SK-N-SH (cell line): ENCODE data around the gene MAN1A2. TPM values are rescaled to one million over a fixed set of nuclear protein-coding genes. Genes with fewer than 3 reads are reported as not detected.
"Not testable (repeated sequence)": the region's sequence is repeated elsewhere in the genome, so short reads cannot be mapped to it uniquely, and the experiment has no call there.

Source experiments
- CTCF ChIA-PET: fragments of 300-600, 350-600 bp; formaldehyde crosslinking; extraction: SDS; loops from one replicate; lab custom pipeline; 2021; lab: Yijun Ruan, JAX
- POLR2A ChIA-PET: fragments of 350-600 bp; sonication (Branson Sonifier 250); formaldehyde crosslinking; extraction: SDS; loops from one replicate; lab custom pipeline; 2020; ENCODE audit warnings: antibody characterized with exemption, inconsistent platforms; lab: Yijun Ruan, JAX
- DNase-seq: peaks from one replicate; pipeline ENCODE4 v3.0.0; 2012
- H2AFZ ChIP-seq: fragments of 200-600 bp; sonication (generic); 2 replicates; pipeline ENCODE4 v1.8.1; 2016; ENCODE audit warnings: antibody characterized with exemption, mild to moderate bottlenecking, low read depth
- H3F3A ChIP-seq: fragments of 200-600 bp; sonication (generic); replicated peaks from 2 replicates; pipeline ENCODE3; 2016; ENCODE audit warnings: antibody characterized with exemption, mild to moderate bottlenecking; ENCODE audit not compliant: insufficient read depth
- H3K27ac ChIP-seq, 2 experiments: fragments of 200-500 bp in 1 of 2; fragments of 200-600 bp in 1 of 2; sonication (Bioruptor generic) in 1 of 2; sonication (generic), shearing (Covaris generic) in 1 of 2; 2 replicates each; pipeline versions ENCODE4 v1.5.1 to v1.6.1; 2014 to 2016; ENCODE audit warnings: low read depth in 2 of 2, inconsistent platforms in 1 of 2, low read length in 1 of 2, mild to moderate bottlenecking in 1 of 2, mixed read lengths in 1 of 2
- H3K27me3 ChIP-seq: fragments of 200-600 bp; sonication (generic), shearing (Covaris generic); 2 replicates; pipeline ENCODE4 v1.6.1; 2016; ENCODE audit warnings: mixed run types; ENCODE audit not compliant: insufficient read depth
- H3K36me3 ChIP-seq, 2 experiments: fragments of 200-500 bp in 1 of 2; fragments of 200-600 bp in 1 of 2; sonication (Bioruptor generic) in 1 of 2; sonication (generic) in 1 of 2; replicated peaks in 1 of 2; 2 replicates each; pipeline versions ENCODE3 to v1.5.1; 2014 to 2016; ENCODE audit warnings: low read length in 1 of 2, mild to moderate bottlenecking in 1 of 2; ENCODE audit not compliant: insufficient read depth in 2 of 2, control insufficient read depth in 1 of 2
- H3K4me1 ChIP-seq, 2 experiments: fragments of 200-500 bp in 1 of 2; fragments of 200-600 bp in 1 of 2; sonication (Bioruptor generic) in 1 of 2; sonication (generic), shearing (Covaris generic) in 1 of 2; 2 replicates each; pipeline versions ENCODE4 v1.5.1 to v1.6.1; 2014 to 2016; ENCODE audit warnings: low read depth in 1 of 2, low read length in 1 of 2, mixed run types in 1 of 2; ENCODE audit not compliant: insufficient read depth in 2 of 2, control insufficient read depth in 1 of 2
- H3K4me2 ChIP-seq: fragments of 200-600 bp; sonication (generic), shearing (Covaris generic); 2 replicates; pipeline ENCODE4 v1.6.1; 2017; ENCODE audit warnings: mixed run types
- H3K4me3 ChIP-seq, 2 experiments: fragments of 200-500 bp in 1 of 2; fragments of 200-600 bp in 1 of 2; sonication (Bioruptor generic) in 1 of 2; sonication (generic), shearing (Covaris generic) in 1 of 2; 2 replicates each; pipeline versions ENCODE4 v1.5.1 to v1.8.1; 2014 to 2016; ENCODE audit warnings: low read depth in 2 of 2, inconsistent platforms in 1 of 2, low read length in 1 of 2, mild to moderate bottlenecking in 1 of 2, mixed read lengths in 1 of 2, moderate library complexity in 1 of 2
- H3K79me2 ChIP-seq: fragments of 200-600 bp; sonication (generic); 2 replicates; pipeline ENCODE4 v1.8.1; 2017; ENCODE audit warnings: mild to moderate bottlenecking; ENCODE audit not compliant: insufficient read depth
- H3K9ac ChIP-seq: fragments of 200-600 bp; sonication (generic); 2 replicates; pipeline ENCODE4 v1.6.1; 2017; ENCODE audit warnings: mixed run types
- H3K9me2 ChIP-seq: fragments of 200-600 bp; sonication (generic); 2 replicates; pipeline ENCODE4 v1.6.1; 2017; ENCODE audit warnings: mixed run types
- H3K9me3 ChIP-seq: fragments of 200-600 bp; sonication (generic); 2 replicates; pipeline ENCODE4 v1.6.1; 2017; ENCODE audit warnings: mixed run types, mild to moderate bottlenecking, moderate library complexity
- H4K20me1 ChIP-seq: fragments of 200-600 bp; sonication (generic); 2 replicates; pipeline ENCODE4 v1.6.1; 2017; ENCODE audit warnings: mild to moderate bottlenecking, mixed run types; ENCODE audit not compliant: insufficient read depth
- CHD2 ChIP-seq: fragments of 150-350 bp; IDR thresholded peaks from 2 replicates; pipeline ENCODE4 v1.6.1; 2018; ENCODE audit warnings: low read length; ENCODE audit not compliant: partially characterized antibody
- GATA2 ChIP-seq: sonication (generic); formaldehyde crosslinking; IDR thresholded peaks from 2 replicates; pipeline ENCODE4 v1.5.0; 2020; ENCODE audit warnings: mild to moderate bottlenecking, missing genetic modification reagents
- REST ChIP-seq: IDR thresholded peaks from 2 replicates; pipeline ENCODE4 v1.6.1; 2012; ENCODE audit warnings: mild to moderate bottlenecking, low read depth, low read length, moderate library complexity
- RXRA ChIP-seq: IDR thresholded peaks from 2 replicates; pipeline ENCODE4 v1.4.0; 2012; ENCODE audit warnings: low read depth, mild to moderate bottlenecking, borderline replicate concordance
- YY1 ChIP-seq: IDR thresholded peaks from 2 replicates; pipeline ENCODE4 v1.4.0; 2012; ENCODE audit warnings: low read depth, mild to moderate bottlenecking
- WGBS: methylation state at CpG from one replicate; pipeline ENCODE4 v1.1.6; 2017; ENCODE audit warnings: low lambda C conversion rate; 5-methylcytosine and 5-hydroxymethylcytosine counted together
- polyA plus RNA-seq, 3 experiments: library from polyadenylated mRNA; depleted of rRNA; stranded (reverse); fragments of >200 nt; gene quantifications; 2 replicates each; pipeline ENCODE4 v1.2.3, GENCODE V29; 2012
- TF ChIP-seq, protein P1 (sequence below): fragments of 150-350 bp; IDR thresholded peaks from 2 replicates; pipeline ENCODE4 v1.6.1; 2016; ENCODE audit warnings: mild to moderate bottlenecking, low read depth, low read length

MAN1A2 gene
- polyA plus RNA-seq, 1 of the 3 experiments (the other 2 are of a cell fraction): 6.0 TPM

- H3K4me1 ChIP-seq, H3K4me3 ChIP-seq, DNase-seq, H3K79me2 ChIP-seq, POLR2A ChIA-PET, H3K9ac ChIP-seq, H3K27ac ChIP-seq, H3F3A ChIP-seq, H3K27me3 ChIP-seq, H3K36me3 ChIP-seq, H3K9me3 ChIP-seq, H3K9me2 ChIP-seq, H4K20me1 ChIP-seq, H3K4me2 ChIP-seq, H2AFZ ChIP-seq: not testable (repeated sequence)
- 93% methylated on average over 23 of the region's 24 CpGs for WGBS
- CTCF ChIA-PET: interaction anchor here (1.3 kb wide), 1 partner anchor 400 kb away, joined by 3 read pairs; no protein-coding TSS in a partner anchor
Measured at GRCh38 chr1:117357833-117358603, 9.2 kb upstream of the MAN1A2 start.

DNA sequence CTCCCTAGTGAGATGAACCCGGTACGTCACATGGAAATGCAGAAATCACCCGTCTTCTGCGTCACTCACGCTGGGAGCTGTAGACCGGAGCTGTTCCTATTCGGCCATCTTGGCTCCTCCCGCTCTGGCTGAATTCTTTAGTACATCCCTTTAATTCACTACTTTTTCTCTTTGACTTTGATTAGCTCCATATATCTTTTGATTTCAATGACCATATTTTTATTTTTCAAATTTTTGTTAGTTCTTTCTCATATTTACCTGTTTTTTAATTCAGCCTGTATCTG is 8.7 kb upstream of the MAN1A2 start:
- POLR2A ChIA-PET: not testable (repeated sequence)

GRCh38 chr1:117359561-117360289 is 7.5 kb upstream of the MAN1A2 start:
- Histone ChIP-seq H3K36me3 (no peaks in the 10 kb centered on the region), H3K4me1 (peaks cover 0 to 9% of the 10 kb centered on the region in 2 experiments; a peak in 2 of 4 replicates), H3K4me2 (no peak overlapping the region), H3K27ac (peak overlapping the region in 1 of 2 experiments; percentile 39; a peak in 1 of 4 replicates), H3K9me2 (no peaks in the 10 kb centered on the region), H3K27me3 (no peaks in the 10 kb centered on the region), H3K9ac (no peak overlapping the region), H2AFZ (no peak overlapping the region), H3F3A (no peaks in the 10 kb centered on the region), H4K20me1 (no peaks in the 10 kb centered on the region), H3K9me3 (no peaks in the 10 kb centered on the region), H3K4me3 (no peak overlapping the region)
- ChIA-PET POLR2A (interaction anchor here (0.6 to 1.4 kb wide), 2 partner anchors 15 to 91 kb away, joined by 3 to 7 read pairs; no protein-coding TSS in a partner anchor), CTCF (interaction anchor here (1.2 to 1.3 kb wide), 3 partner anchors 19 to 398 kb away, joined by 3 read pairs; no protein-coding TSS in a partner anchor)
- peak; percentile 48 for DNase-seq
- WGBS: 38% methylated on average over 4 of the region's 4 CpGs
- no peak for TF ChIP-seq CHD2
- TF ChIP-seq GATA2 (CRISPR knock-in tag): peak; percentile 30; the same call in 1 of the 2 replicates
- TF ChIP-seq REST: no peak
- no peak for TF ChIP-seq RXRA
- TF ChIP-seq, protein P1, sequence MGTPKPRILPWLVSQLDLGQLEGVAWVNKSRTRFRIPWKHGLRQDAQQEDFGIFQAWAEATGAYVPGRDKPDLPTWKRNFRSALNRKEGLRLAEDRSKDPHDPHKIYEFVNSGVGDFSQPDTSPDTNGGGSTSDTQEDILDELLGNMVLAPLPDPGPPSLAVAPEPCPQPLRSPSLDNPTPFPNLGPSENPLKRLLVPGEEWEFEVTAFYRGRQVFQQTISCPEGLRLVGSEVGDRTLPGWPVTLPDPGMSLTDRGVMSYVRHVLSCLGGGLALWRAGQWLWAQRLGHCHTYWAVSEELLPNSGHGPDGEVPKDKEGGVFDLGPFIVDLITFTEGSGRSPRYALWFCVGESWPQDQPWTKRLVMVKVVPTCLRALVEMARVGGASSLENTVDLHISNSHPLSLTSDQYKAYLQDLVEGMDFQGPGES: no peak
- no peak for TF ChIP-seq YY1
- TF ChIP-seq, all 33 proteins: peak for 1
- H3K79me2 ChIP-seq: no peaks in the 10 kb centered on the region

More for the DNA sequence above, 8.7 kb upstream of the MAN1A2 start:
- H3K79me2 ChIP-seq, H3K36me3 ChIP-seq, H3K9me2 ChIP-seq, H3K27me3 ChIP-seq, H3K27ac ChIP-seq, H3K4me3 ChIP-seq, DNase-seq, H4K20me1 ChIP-seq, H3F3A ChIP-seq, H2AFZ ChIP-seq, H3K9me3 ChIP-seq, H3K4me1 ChIP-seq, H3K4me2 ChIP-seq, H3K9ac ChIP-seq: not testable (repeated sequence)
- CTCF ChIA-PET: interaction anchor here (1.2 to 1.3 kb wide), 2 partner anchors 125 to 400 kb away, joined by 3 read pairs; no protein-coding TSS in a partner anchor
- 88% methylated on average over 7 of the region's 8 CpGs for WGBS
